ENCODE results near the gene CIB1.

GRCh38 chr15:90205886-90206285 is 27.9 kb downstream of the CIB1 start:
- TF ChIP-seq CTCF (IDR thresholded peaks at IDR 0.05) (no peak), POLR2A (IDR thresholded peaks at IDR 0.05) (no peak)

Data from right lobe of liver (tissue), 4 donors.